Inflammatory macrophage treated with lipopolysaccharide for 1 hour (primary cell): ENCODE results near the gene PLXDC2.

Source experiments
- DNase-seq, 2 donors: peaks; one replicate each; pipeline ENCODE4 v3.0.0-alpha.2; 2020 to 2022

Gene PLXDC2

DNA sequence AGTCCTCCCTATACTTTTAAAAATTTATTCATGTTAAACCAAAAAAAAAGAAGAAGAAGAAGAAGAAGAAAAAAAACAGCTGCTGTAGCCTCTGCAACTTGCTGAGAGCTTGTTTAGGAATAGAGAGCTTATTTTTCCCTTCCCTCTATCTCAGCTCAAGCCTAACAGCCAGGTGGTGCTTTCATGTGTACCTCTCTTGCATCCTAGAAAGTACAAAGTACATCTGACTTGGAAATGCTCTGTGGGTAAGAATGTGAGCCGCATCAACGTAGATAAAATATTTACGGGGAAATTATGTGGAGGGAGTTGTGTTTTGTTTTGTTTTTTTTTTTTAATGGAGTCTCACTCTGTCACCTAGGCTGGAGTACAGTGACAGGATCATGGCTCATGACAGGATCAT, 99.6 kb downstream of the PLXDC2 start:
- DNase-seq: no peak

DNA sequence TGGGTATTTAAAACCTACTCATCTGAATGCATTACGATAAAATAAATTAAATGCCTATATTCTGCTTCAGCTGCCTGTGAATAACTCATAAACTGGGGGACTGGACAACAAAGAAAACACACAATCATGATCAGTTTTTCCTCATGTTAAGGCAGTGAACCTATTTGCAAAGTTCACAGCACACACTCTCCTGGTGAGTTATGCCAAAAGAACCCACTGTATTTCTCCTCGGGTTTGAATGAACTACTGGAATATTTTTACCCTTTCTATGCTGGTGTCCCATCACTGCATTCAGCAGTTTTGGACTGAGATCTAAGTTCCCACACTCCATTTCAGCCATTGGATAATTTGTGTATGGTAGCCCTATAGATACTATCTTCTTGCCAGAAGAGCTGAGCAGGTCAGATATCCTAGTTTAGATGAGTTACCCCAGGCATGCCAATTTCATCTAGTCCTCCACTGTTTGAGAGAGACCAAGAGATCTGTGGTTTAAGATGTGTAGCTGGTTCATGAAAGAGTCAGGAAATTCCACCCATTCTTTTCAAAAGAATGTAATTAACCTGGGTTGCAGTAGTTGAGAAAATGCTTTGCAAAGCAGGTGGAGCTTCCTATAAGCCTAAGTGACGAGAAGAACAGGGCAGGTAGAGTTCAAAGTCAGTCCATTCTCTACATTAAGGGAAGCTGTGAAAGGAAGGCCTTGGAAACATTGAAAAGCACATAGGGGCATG, 101.7 kb downstream of the PLXDC2 start:
- no peak for DNase-seq

DNA sequence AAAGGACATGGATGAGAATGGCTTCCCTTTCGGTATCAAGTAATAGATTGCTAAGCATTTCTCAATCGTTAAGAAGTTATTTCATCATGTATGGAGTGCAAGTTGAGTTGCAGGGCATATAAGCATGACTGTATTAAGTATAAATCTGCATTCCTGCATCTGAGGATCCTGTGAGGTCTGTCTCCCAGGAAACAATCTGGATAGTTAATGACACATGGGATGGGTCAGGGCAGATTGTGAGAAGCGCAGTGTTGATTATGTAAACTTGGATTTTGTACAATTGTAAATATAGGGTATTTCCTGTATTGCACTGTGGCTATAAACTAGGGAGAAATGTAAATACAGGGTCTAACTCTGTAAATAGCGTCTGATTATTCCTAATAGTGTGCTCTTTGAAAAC, 102.6 kb downstream of the PLXDC2 start:
- DNase-seq: peak; percentile 55 to 78

DNA sequence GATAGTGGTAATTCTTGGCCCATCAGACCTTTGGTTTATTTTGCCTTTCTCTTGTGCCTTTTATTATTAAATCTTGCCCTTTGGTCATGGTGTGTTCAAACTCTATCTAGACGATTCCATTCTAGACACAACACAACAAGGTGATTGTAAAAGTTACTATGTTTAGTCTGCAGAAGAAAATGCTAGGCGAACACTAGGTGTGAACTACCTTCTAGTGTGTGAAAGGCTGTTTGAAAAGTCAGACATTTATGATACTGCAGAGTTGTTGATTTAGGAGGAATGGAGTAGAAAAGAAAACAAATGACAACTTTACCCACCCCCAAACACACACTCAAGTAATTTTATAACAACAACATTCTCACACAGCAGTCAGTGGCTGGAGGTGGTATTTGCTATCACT, 103.4 kb downstream of the PLXDC2 start:
- DNase-seq: no peak

DNA sequence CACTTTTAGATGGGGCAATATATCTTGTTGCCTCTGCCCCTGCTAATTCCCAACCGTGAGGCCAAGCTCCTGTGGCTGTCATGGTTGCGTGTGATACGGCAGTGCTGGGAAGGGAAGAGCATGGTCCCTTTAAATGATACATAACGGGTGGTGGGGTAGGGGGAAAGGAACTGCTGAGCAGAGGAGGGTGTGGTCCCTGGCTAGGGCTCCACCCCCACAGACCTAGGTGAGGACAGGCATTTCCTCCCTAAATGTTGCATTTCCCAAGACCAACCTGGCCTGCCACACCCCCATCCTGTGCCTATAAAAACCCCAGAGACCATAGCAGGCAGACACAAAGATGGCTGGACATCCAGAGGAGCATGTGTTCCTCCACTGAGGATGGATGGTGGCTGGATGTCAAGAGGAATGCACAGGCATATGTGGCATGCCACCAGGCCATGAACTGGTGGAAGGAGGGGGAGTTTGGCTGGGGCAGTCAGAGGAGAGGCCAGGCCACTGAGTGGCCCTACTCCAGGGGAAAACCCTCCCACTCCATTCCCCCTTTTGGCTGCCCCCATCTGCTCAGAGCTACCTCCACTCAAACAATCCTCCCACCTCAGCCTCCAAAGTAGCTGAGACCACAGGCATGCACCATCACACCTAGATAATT, 104.0 kb downstream of the PLXDC2 start:
- DNase-seq: no peak

DNA sequence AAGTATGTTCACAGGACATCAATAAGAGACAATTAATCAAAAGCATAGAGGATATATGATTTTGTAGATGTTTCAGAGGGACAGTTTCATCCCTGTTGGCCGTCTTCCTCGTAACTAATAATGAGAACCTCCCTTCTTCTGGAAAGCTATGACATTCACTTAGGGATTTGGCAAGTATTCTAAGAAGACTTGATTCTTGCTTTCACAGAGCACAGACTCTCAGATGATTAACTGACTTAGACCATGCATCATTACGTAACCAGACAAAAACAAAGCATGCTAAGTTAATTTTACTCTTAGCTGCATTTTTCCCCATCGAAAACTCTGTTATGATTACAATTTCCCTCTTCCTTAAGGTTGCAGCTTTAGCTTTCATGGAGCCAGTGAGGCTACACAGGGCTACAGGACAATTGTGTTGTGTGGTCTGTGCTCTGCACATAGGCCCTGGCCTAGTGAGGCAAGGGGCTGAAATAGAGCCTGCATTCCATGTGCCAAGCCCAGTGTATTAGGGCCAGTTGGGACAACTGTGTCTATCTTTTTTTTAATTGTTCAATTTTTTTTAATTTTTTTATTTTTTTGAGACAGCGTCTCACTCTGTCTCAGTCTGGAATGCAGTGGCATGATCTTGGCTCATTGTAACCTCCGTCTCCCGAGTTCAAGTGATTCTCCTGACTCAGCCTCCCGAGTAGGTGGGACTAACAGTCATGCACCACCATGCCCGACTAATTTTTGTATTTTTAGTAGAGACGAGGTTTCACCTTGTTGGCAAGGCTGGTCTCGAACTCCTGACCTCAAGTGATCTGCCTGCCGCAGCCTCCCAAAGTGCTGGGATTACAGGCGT, 105.3 kb downstream of the PLXDC2 start:
- DNase-seq: no peak

DNA sequence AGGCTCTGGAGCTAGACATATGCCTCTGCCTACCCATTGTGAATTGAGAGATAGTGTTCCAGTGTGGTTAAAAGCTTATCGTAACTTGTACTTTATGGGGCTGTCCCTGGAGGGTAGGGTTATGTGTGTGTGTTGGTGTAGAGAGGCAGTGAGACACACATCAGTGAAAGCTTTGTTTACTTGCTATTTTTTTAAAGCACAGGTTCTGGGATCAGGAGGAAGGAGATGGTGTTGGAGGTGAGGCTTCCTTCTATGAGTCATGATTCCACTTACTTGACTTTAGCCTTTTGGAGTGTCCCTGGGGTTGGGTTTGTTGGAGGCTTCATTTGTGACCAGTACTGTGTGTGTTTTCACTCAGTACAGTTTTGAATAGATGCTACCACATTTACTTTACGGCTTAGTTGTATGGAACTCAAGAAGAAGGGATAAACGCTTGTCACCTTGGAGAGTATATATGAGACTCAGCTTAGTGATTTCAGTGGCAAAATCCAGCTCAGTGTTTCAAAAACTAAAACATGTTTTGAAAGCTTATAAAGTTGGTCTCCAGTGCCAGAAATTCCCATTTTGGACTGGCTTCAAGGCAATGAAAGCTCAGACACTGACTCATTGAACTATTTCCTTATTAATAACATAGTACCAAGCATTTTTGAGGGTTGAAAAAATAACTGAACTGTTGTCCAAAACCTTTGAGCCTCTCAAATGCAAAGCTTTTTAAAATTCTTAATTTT, 106.2 kb downstream of the PLXDC2 start:
- DNase-seq: no peak

DNA sequence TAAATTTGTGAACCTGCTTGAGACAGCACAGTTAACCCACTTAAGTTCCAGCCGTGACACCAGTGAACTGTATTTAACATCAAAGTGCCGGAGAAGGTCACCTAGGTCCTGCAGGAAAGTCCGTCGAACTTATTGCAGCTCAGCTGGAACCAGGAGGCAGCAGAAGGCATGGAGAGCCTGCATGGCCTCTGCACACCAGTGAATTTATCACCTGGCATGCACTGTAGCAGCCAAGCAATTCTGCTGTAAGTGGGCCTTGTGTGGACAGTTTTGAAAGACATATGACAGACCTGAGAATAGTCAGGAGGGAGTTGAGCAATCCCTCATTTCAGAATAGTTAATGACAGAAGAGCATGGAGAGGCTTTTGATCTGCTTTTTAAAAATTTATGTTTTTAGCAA, 108.8 kb downstream of the PLXDC2 start:
- no peak for DNase-seq

DNA sequence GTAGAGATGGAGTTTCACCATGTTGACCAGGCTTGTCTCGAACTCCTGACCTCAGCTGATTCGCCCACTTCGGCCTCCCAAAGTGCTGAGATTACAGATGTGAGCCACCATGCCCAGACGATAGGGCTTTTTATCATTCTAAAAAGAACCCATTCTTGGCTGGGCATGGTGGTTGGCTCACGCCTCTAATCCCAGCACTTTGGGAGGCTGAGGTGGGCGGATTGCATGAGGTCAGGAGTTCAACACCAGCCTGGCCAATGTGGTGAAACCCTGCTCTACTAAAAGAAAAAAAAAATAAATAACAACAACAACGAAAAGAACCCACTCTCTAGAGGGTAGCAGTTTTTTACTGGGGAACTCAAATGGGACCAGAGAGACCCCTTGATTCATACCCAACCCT, 112.7 kb downstream of the PLXDC2 start:
- DNase-seq: no peak

DNA sequence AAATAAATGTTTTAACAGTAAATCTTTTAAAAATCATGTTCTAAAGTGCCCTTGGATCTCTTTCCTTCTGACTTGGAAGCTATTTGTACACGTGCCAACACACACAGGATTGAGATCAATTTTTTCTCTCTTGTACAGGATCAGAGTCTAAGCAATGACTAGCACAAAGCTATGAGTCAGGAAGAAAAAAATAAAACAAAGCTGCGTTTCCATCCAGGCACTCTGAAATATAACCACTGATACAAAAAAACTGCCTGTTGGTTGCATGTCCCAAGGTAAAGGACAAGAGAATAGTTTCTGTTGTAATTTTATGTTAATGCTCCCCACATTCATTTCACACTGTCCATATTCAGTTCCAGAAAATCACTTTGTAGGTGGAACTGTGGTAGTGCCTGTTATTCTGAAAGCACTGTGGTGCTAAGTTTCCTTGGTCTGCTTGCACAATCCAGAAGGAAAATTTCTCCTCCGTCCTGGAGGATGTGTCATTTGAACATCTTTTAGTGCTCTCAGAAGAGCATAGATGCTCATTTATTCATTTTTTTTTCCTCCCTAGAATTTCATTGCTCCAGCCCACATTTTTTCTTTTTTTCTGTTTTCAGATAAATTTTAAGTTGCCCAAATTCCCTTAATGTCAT, 113.4 kb downstream of the PLXDC2 start:
- peak; percentile 44 to 51 for DNase-seq

DNA sequence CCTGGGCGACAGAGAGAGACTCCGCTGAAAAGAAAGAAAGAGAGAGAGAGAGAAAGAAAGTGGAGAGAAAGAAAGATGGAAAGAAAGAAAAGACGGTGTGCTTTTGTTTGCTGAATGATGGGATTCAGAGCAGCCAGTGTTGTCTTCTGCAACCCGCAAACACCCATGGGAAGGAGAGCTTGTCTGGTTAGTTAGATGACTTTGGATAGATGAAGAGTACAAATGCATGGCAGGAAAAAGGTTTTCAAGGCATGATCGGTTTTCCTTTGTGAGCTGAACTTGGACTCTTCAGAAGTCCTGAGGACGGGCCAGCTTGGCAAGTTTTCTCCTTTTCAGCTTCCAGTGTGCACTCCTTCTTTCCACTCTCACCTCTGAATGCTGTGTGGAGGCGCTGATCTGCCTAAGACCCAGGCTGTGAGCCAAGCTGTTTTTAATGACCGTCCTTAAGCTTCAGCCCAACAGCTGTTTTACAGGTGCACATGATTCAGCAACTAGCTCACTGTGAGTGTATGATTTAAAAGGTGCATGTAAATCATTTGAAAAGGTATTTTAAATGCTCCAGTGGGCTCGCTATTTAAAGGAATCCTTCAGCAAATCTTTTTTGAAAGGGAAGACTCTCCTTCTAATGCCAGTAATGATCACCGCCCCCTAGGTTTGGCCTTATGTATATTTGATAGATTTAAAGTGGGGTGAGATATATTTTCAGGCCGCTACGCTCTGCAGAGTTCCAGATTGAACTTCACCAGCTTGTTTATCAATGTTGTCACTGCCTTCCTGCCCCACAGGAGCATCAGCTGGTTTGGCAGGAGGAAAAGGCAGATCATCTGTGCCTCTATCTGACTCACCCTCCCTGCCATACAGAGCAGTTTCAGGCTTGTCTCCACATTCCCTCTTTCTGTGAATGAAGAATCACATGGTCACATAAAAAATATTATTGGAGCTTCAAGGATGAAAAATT, 115.0 kb downstream of the PLXDC2 start:
- DNase-seq: no peak

DNA sequence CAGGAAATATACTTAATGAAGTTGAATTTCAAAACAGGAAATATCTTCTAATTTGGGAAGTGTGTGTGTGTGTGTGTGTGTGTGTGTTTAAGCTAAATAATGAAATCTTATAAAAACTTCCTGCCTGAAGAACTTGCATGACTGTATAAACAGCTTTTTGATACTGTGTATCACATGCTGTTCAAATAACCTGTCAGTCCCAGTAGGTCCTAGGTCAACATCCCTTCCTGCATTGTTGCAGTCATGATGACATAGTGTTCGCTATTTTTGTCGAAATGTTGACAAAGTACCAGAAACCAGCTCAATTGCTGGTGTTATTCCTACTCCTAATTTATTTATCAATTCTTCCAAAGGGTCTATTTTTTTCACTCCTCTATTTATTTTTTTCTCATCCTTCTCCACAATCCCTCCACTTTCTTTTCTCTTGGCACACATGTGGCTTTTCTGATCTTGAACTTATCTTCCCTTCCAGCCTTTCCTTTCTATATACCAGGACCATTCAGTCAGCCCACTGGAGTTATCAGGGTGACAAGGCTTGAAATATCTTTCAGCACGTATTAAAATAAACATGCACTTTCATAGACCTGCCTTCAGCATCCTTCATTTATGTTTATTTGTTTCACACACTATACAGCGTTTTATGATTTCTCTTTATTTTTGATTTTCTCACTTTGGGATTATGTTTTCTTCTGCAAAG, 115.8 kb downstream of the PLXDC2 start:
- no peak for DNase-seq

DNA sequence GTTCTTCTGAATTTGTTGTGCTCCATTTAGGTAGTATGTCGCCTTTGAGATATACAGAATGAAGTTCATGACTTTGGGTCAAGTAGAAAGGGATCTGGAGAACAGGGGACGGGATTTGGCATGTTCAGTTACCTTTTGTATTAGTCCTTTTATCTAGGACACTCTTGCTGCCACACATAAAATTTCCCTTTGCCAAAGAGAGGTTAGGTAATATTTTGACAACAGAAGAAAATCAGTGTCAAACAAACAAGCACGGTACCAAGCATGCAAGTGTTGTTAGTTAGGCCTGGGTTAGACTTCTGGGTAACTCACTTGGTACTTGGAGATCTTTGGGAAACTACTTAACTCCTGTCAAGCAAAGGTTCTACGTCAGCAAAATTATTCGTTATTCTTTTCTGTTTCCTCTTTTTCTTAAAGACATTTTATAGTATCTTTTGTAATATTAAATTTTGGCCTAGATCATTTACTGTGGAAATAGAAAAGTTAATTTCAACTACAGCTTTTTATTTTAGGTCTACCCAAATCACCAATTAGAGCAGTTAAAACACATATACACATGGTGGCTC, 116.7 kb downstream of the PLXDC2 start:
- no peak for DNase-seq

DNA sequence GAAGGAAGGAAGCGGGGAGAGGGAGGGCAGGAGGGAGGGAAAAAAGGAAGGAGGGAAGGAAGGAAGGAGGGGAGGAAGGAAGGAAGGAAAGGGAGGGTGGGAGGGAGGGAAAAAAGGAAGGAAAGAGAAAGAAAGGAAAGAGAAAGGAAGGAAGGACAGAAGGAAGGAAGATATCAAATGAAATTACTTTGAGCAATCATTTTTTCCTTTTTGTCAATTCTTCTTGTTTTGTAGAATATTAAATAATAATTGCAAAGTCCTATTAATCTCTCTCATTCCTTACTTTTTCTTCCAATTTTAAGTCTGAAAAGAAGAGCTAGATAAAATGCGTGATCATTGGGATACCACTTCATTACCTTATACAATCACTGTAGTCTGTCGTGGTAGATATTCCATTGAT, 117.5 kb downstream of the PLXDC2 start:
- DNase-seq: no peak

DNA sequence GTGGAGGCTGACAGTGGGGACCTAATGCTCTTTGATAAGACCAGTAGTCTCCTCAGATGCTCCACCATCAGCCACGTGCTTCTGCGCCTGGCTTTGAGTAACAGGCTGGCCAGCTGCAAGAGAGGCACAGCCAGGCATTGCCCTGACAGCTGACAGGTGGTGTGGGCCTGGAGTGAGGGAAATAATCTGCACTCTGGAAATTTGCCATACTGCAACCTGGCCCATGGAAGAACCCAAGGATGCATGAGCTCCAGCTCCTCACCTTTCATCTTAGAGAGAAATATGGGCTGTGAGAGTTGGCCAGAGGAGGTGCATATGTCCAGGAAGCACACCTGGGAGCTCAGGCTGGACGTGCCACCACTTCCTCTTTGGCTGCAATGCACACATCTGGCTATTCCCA, 118.9 kb downstream of the PLXDC2 start:
- DNase-seq: no peak

DNA sequence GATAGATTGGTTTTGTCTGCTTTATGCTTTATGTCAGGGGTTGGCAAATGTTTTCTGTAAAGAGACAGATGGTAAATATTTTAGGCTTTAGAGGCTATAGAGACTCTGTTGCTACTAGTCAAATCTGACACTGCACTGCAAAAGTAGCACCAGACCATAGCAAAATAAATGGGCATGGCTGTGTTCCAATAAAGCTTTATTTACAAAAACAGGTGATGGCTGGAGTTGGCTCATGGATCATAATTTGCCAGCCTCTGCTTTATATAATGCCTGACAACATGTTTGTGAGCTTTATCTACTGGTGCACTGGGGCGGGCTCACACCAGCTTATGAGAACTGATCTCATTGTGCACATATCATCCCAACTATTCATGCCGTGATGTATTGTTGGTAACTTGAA, 120.1 kb downstream of the PLXDC2 start:
- no peak for DNase-seq

DNA sequence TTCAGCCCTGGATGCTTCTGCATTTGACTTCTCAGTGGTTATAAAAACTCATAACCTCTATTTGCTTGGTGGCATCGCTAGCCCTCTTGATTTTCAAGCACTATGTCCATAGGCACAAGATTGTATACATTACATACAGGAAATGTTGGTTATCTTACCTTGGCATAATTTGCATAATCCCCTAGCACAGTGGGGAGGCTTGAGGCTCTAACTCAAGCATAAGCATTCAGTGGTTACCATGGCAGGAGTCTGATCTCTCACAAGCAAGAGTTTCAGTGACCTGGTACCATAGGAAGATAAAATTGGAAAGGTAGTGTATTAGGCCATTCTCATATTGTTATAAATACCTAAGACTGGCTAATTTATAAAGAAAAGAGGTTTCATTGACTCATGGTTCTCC, 121.8 kb downstream of the PLXDC2 start:
- no peak for DNase-seq

DNA sequence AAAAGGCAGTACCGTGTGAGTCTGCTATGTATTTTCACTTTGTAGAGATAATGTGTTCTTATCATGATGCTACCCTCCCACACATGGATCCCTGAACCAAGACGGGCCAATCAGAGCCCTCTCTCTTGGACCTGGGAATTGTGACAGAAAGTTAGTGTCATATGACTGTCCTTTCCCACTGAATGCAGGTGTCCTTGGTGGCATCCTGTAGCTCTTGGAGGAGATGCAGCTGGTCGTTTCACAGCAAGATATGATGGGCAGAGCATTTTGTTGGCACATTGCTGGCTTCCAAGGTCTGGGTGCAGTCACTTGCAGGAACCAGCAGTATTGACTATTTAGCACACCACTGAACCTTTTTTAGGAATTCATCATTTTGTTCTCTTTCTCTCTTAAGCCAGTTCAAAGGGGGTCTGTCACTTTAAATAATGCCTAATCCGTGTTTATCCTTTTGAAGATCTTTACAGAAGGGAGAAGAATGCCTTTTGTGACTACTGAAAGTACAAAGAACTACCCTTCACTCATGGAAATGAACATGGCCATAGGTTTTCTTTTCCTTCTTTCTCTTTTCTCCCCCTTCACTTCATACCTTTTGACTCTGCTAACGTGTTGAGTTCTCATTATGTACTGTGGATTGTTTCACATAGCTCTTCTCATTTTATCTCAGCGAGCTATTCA, 125.1 kb downstream of the PLXDC2 start:
- DNase-seq: no peak

DNA sequence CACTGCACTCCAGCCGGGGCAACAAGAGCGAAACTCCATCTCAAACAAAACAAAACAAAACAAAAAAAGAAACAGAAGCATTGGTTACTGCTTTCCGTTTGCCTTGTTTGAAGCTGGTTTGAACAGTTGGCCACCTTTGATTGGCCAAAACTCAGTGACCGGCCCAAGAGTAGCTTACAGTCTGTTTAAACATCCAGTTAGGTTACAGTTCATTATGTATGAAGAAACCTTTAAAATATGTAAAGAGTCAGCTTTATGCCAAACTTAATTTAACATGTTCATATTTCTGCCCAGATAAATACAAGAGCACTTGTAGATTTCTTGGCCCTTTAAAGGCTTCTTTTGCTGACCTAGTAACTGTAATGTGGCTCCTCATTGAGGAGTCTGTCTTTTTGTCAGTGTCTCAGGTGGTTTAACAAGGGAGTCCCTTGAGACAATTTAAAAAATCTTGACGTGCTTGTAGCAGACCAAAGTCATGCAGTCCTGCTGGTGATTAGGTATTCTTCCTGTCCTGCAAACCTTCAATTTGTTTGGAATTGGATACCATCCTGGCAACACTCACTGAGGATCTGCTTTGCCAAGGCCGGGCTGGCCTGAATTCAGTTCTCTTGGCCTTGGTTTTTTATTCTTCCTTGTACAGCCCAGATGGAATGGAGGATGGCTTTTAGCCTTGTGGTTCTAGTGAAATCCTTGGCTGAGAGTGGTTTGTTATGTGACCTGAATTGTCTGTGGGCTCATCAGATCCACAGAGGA, 128.9 kb downstream of the PLXDC2 start:
- no peak for DNase-seq
